DOHH2 (cell line): ENCODE data around the gene KANK3.

Experiments used
- H3F3A ChIP-seq: fragments of 200-600 bp; sonication (generic), shearing (Covaris generic); 2 replicates; pipeline ENCODE4 v1.6.0; 2016; ENCODE audit warnings: antibody characterized with exemption, mild to moderate bottlenecking; ENCODE audit not compliant: control insufficient read depth, insufficient read depth
- H3K27ac ChIP-seq: fragments of 200-600 bp; sonication (generic); 2 replicates; pipeline ENCODE4 v1.5.1; 2014; ENCODE audit warnings: low read depth, mild to moderate bottlenecking, low read length, moderate library complexity
- H3K27me3 ChIP-seq: fragments of 200-600 bp; sonication (generic); 2 replicates; pipeline ENCODE4 v1.6.1; 2014; ENCODE audit warnings: mild to moderate bottlenecking, low read length, mixed read lengths; ENCODE audit not compliant: control insufficient read depth
- H3K36me3 ChIP-seq: fragments of 200-600 bp; sonication (generic); 2 replicates; pipeline ENCODE4 v1.6.1; 2014; ENCODE audit warnings: mild to moderate bottlenecking, low read length, moderate library complexity, mixed read lengths; ENCODE audit not compliant: control insufficient read depth
- H3K4me1 ChIP-seq: fragments of 200-600 bp; sonication (generic); 2 replicates; pipeline ENCODE4 v1.6.1; 2014; ENCODE audit warnings: mild to moderate bottlenecking, low read length, mixed read lengths; ENCODE audit not compliant: control insufficient read depth
- H3K4me2 ChIP-seq: fragments of 200-600 bp; sonication (generic); 2 replicates; pipeline ENCODE4 v1.6.0; 2014; ENCODE audit warnings: mild to moderate bottlenecking, low read length, moderate library complexity
- H3K4me3 ChIP-seq: fragments of 200-600 bp; sonication (generic); 2 replicates; pipeline ENCODE4 v1.5.1; 2014; ENCODE audit warnings: mild to moderate bottlenecking, low read length, mixed read lengths
- H3K79me2 ChIP-seq: fragments of 200-600 bp; sonication (generic); 2 replicates; pipeline ENCODE4 v1.6.1; 2014; ENCODE audit warnings: mild to moderate bottlenecking, low read length, mixed read lengths; ENCODE audit not compliant: control insufficient read depth
- H3K9me2 ChIP-seq: fragments of 200-600 bp; sonication (generic); replicated peaks from 2 replicates; pipeline ENCODE4 v1.6.1; 2014; ENCODE audit warnings: mild to moderate bottlenecking, low read length, mixed read lengths; ENCODE audit not compliant: control insufficient read depth
- H3K9me3 ChIP-seq: fragments of 200-600 bp; sonication (generic); 2 replicates; pipeline ENCODE4 v1.6.1; 2014; ENCODE audit warnings: antibody characterized with exemption, low read length, mixed read lengths; ENCODE audit not compliant: control insufficient read depth, insufficient read depth
- H4K20me1 ChIP-seq: fragments of 200-600 bp; sonication (generic); 2 replicates; pipeline ENCODE4 v1.6.0; 2014; ENCODE audit warnings: low read depth, mild to moderate bottlenecking, antibody characterized with exemption, low read length, moderate library complexity; ENCODE audit not compliant: control insufficient read depth, insufficient read depth
- CTCF ChIP-seq: fragments of 200-600 bp; sonication (generic); IDR thresholded peaks from one replicate; pipeline ENCODE4 v1.5.1; 2014; ENCODE audit warnings: antibody characterized with exemption, mild to moderate bottlenecking, low read depth, low read length; ENCODE audit not compliant: poor library complexity, severe bottlenecking
- EZH2phosphoT487 ChIP-seq: fragments of 200-600 bp; sonication (generic); IDR thresholded peaks from 2 replicates; pipeline ENCODE4 v1.6.1; 2017; ENCODE audit warnings: borderline replicate concordance, mild to moderate bottlenecking, antibody characterized with exemption, low read length, moderate library complexity, mixed read lengths

Gene KANK3

GRCh38 chr19:8390617-8390981, 47.5 kb upstream of the KANK3 start:
- Histone ChIP-seq H4K20me1 (peaks cover 5% of the 10 kb centered on the region; the same call in 1 of the 2 replicates), H3K27ac (peak overlapping the region; percentile 84), H3K4me1 (peaks cover 16% of the 10 kb centered on the region), H3K4me3 (peak overlapping the region; percentile 87), H3K9me3 (no peaks in the 10 kb centered on the region), H3K27me3 (no peaks in the 10 kb centered on the region), H3F3A (no peaks in the 10 kb centered on the region), H3K4me2 (peak overlapping the region; percentile 73), H3K9me2 (no peaks in the 10 kb centered on the region), H3K79me2 (peaks cover 47% of the 10 kb centered on the region), H3K36me3 (peaks cover 3% of the 10 kb centered on the region; the same call in 1 of the 2 replicates)
- no peak for TF ChIP-seq CTCF
- no peak for TF ChIP-seq EZH2phosphoT487

GRCh38 chr19:8389891-8390616, 47.0 kb upstream of the KANK3 start, which contains the start of gene RAB11B:
Gene RAB11B, plus strand, starts transcription at chr19:8390360. Its CDS starts 57 bp downstream, at chr19:8390417.
- H3K9me2 ChIP-seq, result no peaks in the 10 kb centered on the region
- H4K20me1 ChIP-seq, result peaks cover 5% of the 10 kb centered on the region; the same call in 1 of the 2 replicates
- no peaks in the 10 kb centered on the region for H3K9me3 ChIP-seq
- H3K27ac ChIP-seq, result peak within 1 kb of the TSS; percentile 84
- H3K4me1 ChIP-seq, result peaks cover 16% of the 10 kb centered on the region
- peak within 1 kb of the TSS; percentile 87 for H3K4me3 ChIP-seq
- peak within 1 kb of the TSS; percentile 73 for H3K4me2 ChIP-seq
- no peaks in the 10 kb centered on the region for H3K27me3 ChIP-seq
- peaks cover 3% of the 10 kb centered on the region; the same call in 1 of the 2 replicates for H3K36me3 ChIP-seq
- H3K79me2 ChIP-seq, result peaks cover 45% of the 10 kb centered on the region
- TF ChIP-seq CTCF (no peak), EZH2phosphoT487 (no peak)
- no peaks in the 10 kb centered on the region for H3F3A ChIP-seq

GRCh38 chr19:8388612-8388958, 45.5 kb upstream of the KANK3 start:
- TF ChIP-seq CTCF (no peak), EZH2phosphoT487 (no peak)
- no peak overlapping the region for H3K4me3 ChIP-seq
- H3K79me2 ChIP-seq, result peaks cover 34% of the 10 kb centered on the region
- H3K27ac ChIP-seq, result no peak overlapping the region
- H3K4me2 ChIP-seq, result peak overlapping the region; percentile 56
- H3K4me1 ChIP-seq, result peaks cover 16% of the 10 kb centered on the region
- H4K20me1 ChIP-seq, result peaks cover 5% of the 10 kb centered on the region; the same call in 1 of the 2 replicates
- H3F3A ChIP-seq, result no peaks in the 10 kb centered on the region
- H3K9me3 ChIP-seq, result no peaks in the 10 kb centered on the region
- H3K27me3 ChIP-seq, result no peaks in the 10 kb centered on the region
- H3K36me3 ChIP-seq, result peaks cover 3% of the 10 kb centered on the region; the same call in 1 of the 2 replicates
- no peaks in the 10 kb centered on the region for H3K9me2 ChIP-seq
